Hematopoietic multipotent progenitor cell treated with erythropoietin and hydrocortisone succinate and interleukin-3 and kit ligand, for 4 days (in vitro differentiated cells): Measurements from ENCODE around the gene TBC1D5.

Source experiments
- DNase-seq: peaks from one replicate; pipeline ENCODE4 v3.0.0-alpha.2; 2015

Gene TBC1D5

GRCh38 chr3:17518189-17519059, 224.0 kb downstream of the TBC1D5 start:
- no peak for DNase-seq

DNA sequence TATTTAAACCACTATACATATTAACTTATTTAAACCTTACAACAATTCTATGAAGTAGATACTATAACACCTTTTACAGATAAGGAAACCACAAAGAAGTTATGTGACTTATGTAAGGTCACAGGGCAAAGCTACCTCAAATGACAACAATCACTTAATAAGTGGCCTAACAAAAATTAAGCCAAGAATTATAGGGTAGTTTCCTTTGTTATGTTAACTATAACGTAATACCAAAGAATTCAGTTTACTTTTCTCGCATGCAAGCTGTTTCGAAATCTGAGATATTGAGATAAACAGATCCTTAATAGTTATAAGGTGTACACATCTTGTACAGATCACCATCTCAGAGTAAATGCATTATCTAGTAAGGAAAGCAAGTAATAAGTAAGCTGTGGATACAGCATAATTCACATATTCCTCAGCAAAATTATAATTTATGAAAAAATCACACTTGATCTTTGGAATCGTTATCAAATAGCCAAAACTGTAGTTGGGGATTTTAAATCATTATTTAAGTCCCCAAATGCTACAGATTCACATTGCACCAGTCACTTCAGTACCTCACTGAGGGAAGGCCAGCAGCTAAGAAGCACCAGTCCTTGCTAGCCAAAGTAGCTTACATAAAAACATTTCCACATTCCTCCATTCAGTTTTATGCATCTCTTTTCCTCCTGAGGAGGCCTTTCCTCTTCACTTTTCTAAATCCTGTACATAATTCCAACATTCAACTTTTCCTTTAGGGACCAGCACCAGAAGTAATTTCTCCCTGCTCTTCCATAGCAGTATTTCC, 226.8 kb downstream of the TBC1D5 start:
- peak; percentile 37 for DNase-seq

DNA sequence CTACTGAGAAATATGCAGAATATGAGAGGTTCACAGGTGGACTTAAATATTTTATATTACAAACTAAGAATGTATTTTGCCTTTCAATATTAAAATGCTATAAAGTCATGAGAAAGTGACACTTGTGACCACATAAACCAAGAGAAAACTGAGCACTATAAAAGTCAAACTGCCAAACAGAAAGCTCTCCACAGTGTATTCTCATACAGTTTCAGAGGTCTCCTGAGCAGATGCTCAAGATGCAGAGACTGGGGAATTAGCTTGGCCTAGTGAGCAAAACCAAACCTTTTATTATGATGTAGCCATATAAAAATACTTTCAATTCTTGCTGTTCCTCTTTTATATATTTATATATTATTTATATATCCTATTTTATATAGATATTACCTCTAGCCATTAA, 227.8 kb downstream of the TBC1D5 start:
- no peak for DNase-seq

GRCh38 chr3:17510265-17510664, 232.2 kb downstream of the TBC1D5 start:
- DNase-seq, result no peak

DNA sequence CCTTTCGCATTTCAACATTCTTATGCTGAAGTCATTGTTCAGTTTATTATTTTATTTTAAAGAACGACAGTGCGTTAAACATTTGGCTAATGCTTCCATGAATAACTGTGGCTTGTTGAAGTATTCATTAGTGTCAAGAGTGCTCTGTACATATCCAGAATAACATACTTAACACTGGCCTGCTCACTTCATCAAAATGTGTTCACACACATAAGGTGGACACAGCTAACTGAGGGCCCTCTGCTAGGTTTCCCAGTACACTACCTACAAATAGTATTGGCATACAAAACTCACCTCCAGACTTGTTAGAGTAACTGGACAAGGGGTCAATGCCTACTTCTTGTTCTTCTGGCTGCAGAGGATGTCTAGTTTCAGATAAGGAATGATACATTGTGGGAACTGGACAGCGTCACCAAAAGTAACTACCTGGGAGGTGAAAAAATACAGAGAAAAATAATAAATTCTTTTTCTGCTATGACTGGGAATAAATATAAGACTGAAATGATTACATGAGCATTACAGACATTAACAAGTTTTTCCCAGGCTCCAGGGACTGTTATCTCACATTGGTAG, 234.2 kb downstream of the TBC1D5 start:
- no peak for DNase-seq

DNA sequence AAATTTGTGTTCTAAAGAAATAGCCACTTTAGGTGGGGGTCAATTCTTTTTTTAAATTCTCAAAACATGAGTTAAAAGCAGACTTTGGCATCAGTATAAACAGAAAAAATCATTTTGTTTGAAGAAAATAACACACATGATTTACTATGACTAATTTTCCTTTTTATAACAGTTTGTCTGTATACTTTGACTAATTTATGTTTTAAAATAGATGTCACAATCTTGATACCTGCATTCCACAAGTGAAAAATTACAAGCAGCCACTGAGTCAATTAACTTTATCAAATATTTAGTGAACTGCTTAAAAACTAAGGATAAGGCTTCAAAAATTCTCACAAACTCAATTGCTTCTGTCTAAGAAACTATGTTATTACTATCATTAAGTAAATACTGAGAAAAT, 235.0 kb downstream of the TBC1D5 start:
- DNase-seq, result no peak

- no peak for DNase-seq
Measured at GRCh38 chr3:17505856-17506255, 236.6 kb downstream of the TBC1D5 start.

DNA sequence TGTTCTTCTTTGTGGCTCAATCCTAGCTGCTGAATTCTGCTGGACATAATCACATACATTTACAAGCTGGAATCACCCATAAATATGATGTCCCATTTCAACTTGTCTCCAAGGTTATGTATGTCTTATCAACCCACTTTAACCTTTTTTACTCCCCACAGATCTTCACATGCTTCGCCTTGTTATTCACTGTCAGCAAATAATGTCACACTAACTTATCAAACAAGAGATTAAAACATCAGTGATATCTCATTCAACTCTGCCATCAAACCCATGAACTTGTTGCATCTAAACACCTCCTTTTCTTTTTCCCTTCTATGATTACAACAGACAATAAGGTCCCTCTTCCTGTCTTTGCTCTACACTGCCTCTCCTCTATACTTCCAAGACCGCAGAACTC, 240.7 kb downstream of the TBC1D5 start:
- no peak for DNase-seq

DNA sequence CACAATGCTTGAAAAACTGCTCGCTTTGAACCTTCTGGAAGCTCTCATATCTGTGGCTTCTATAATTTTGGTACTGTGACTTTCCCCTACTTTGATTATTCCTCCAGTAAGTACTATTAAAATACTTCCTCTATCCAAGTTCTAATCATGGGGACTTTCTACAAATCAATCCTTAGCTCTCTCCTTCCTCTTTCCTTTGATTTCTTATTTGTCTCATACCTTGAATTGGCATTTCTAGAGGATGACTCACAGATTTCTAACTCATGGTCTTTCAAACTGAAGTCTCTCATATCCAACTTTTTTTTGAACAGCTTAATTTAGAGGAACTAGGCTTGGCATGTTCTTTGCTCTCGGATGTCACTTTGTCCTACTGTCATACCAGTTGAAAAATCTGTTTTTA, 241.8 kb downstream of the TBC1D5 start:
- no peak for DNase-seq

GRCh38 chr3:17494117-17494809, 248.2 kb downstream of the TBC1D5 start:
- DNase-seq, result no peak

GRCh38 chr3:17491601-17492000, 250.8 kb downstream of the TBC1D5 start:
- peak; percentile 15 for DNase-seq

DNA sequence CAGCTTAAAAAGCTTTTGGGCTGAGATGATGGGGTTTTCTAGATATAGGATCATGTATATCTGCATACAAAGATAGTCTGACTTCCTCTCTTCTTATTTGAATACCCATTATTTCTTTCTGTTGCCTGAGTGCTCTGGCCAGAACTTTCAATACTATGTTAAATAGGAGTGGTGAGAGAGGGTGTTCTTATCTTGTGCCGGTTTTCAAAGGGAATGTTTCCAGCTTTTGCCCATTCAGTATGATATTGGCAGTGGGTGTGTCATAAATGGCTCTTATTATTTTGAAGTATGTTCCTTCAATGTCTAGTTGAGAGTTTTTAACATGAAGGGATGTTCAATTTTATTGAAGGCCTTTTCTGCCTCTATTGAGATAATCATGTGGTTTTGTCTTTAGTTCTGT, 251.2 kb downstream of the TBC1D5 start:
- peak; percentile 49 for DNase-seq

GRCh38 chr3:17489139-17489538, 253.3 kb downstream of the TBC1D5 start:
- no peak for DNase-seq

- no peak for DNase-seq
Measured at GRCh38 chr3:17481116-17481515, 261.3 kb downstream of the TBC1D5 start.

DNA sequence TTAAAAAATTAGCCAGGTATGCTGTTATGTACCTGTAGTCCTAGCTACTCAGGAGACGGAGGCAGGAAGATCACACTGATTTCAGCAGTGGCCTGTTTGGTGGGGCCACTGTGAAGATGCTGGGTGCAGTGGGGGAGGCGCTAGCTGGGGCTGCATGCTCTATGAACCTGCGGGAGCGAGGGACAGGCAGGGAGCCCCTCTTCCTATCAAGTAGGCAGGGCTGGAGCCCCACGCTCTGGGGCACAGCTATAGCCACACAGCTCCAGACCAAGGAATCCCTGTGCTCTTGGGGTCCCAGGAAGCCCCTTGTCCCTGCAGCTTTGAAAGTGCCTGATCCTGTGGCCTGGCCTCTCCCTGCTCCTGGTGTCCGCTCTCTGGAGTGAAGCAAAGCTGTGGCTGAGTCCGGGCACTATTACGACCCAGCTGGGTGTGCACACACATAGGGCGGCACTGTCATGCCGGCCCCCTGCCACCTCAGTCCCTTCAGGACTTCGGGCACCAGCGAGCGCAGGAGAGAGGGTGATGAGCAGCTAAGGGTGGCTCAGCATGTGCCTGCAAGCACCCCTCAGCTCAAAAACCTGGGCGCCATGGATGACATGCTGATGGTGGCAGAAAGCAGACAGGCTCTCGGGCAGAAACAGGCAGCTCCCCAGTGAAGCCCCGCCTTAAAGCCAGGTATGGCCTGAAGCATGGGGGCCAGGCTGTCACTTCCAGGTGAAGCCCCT, 262.6 kb downstream of the TBC1D5 start:
- DNase-seq, result no peak

GRCh38 chr3:17478673-17479072, 263.8 kb downstream of the TBC1D5 start:
- no peak for DNase-seq

GRCh38 chr3:17473761-17474160, 268.7 kb downstream of the TBC1D5 start:
- DNase-seq, result peak; percentile 15

DNA sequence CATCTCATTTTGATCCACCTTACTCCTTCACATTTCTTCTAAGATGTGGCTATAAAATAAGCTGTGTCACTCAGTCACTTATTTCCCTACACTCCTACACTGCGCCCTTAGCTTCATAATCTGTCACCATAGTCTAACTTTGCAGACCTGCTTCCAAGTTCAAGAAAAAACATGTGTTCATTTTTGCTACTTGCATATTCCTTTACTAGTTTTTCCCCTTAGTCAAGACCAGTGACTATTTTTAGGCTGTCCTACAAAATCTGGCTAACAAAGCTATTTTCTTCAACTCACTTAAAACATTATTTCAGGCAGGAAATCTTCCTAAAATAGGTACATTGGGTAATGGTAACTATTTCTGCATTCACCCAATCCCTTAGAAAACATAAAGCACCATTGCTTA, 272.5 kb downstream of the TBC1D5 start:
- DNase-seq, result no peak

DNA sequence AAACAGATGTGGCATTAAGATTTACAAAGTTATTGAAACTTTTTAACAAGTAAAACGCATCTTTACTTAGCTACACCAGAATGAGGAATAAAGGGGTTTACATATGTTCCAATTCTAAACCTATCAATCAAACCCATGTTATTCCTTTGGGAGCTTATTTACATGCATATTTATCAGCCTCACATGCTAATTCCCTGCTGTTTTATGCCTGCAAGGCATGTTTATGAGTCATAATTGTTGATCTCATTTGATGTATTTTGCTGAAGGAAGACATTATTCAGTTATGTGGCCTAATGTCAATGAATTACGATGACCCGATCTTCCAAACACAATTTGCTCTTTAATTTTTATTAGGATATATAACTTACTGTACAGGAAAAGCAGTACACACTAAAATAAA, 272.9 kb downstream of the TBC1D5 start:
- DNase-seq, result no peak

GRCh38 chr3:17466028-17466427, 276.4 kb downstream of the TBC1D5 start:
- DNase-seq, result no peak

GRCh38 chr3:17459470-17459993, 282.9 kb downstream of the TBC1D5 start:
- DNase-seq, result no peak

GRCh38 chr3:17456650-17457049, 285.8 kb downstream of the TBC1D5 start:
- DNase-seq, result no peak
